HG02973 (cell line): Measurements from ENCODE around the gene HOXA4.

Experiments
- ATAC-seq: cut with Tn5 transposase; IDR thresholded peaks from one replicate; pipeline ENCODE4 v1.9.1; 2021; ENCODE audit warnings: moderate library complexity; ENCODE audit not compliant: unreplicated experiment

HOXA4 gene

GRCh38 chr7:27106901-27107240, 23.7 kb downstream of the HOXA4 start:
- no peak for ATAC-seq

- ATAC-seq: no peak
Observed at GRCh38 chr7:27106181-27106900, 24.2 kb downstream of the HOXA4 start.

- no peak for ATAC-seq
Observed at GRCh38 chr7:27105301-27106031, 25.1 kb downstream of the HOXA4 start.

GRCh38 chr7:27104341-27105058, 26.1 kb downstream of the HOXA4 start:
- no peak for ATAC-seq

GRCh38 chr7:27103489-27104226, 26.9 kb downstream of the HOXA4 start:
- ATAC-seq: no peak

GRCh38 chr7:27102581-27103442, 27.7 kb downstream of the HOXA4 start, which contains the start of gene HOXA2:
HOXA2 (minus strand) TSS chr7:27102683; CDS start chr7:27102500, 183 bp downstream.
- ATAC-seq: no peak

GRCh38 chr7:27101957-27102580, 28.5 kb downstream of the HOXA4 start:
- no peak for ATAC-seq

GRCh38 chr7:27101171-27101956, 29.2 kb downstream of the HOXA4 start:
- no peak for ATAC-seq

- no peak for ATAC-seq
Observed at GRCh38 chr7:27100694-27101170, 29.8 kb downstream of the HOXA4 start.

- no peak for ATAC-seq
Observed at GRCh38 chr7:27099453-27100370, 30.8 kb downstream of the HOXA4 start.

GRCh38 chr7:27098578-27099451, 31.7 kb downstream of the HOXA4 start:
- ATAC-seq: no peak

GRCh38 chr7:27097686-27098577, 32.6 kb downstream of the HOXA4 start:
- ATAC-seq: no peak

- no peak for ATAC-seq
Observed at GRCh38 chr7:27096768-27097514, 33.6 kb downstream of the HOXA4 start.

GRCh38 chr7:27095897-27096767, 34.4 kb downstream of the HOXA4 start, which contains the start of gene HOXA1:
HOXA1 (minus strand) TSS chr7:27096000; CDS start chr7:27095912, 88 bp downstream.
- peak; percentile 80 for ATAC-seq
